B cell (primary cell): ENCODE results near the gene PSTK.

Experiments
- CTCF ChIP-seq: fragments of 200-600 bp; IDR thresholded peaks from one replicate; pipeline ENCODE4 v1.8.0; 2022; ENCODE audit warnings: antibody characterized with exemption, mild to moderate bottlenecking
- EZH2 ChIP-seq: IDR thresholded peaks from 2 replicates; pipeline ENCODE4 v1.6.1; 2012; ENCODE audit warnings: borderline replicate concordance, low read depth, mild to moderate bottlenecking, moderate library complexity, low read length; ENCODE audit not compliant: insufficient read depth, poor library complexity, severe bottlenecking

GRCh38 chr10:123021517-123021916, 41.3 kb downstream of the PSTK start:
- TF ChIP-seq CTCF (no peak), EZH2 (no peak)
